GM12891 (cell line): ENCODE data around the gene ST8SIA5.

ENCODE experiments used
- DNase-seq: peaks from one replicate; pipeline ENCODE4 v3.0.0; 2011; ENCODE audit warnings: low spot score; ENCODE audit not compliant: insufficient read length
- FAIRE-seq: peaks from 2 replicates; lab custom pipeline; 2011; peaks lifted over from hg19 to GRCh38; lab: Jason Lieb, UNC
- PAX5 ChIP-seq: IDR thresholded peaks from 2 replicates; pipeline ENCODE4 v1.6.1; 2011; ENCODE audit warnings: low read length, moderate library complexity, mild to moderate bottlenecking; ENCODE audit not compliant: insufficient read depth, severe bottlenecking
- POLR2A ChIP-seq: IDR thresholded peaks from 2 replicates; pipeline ENCODE4 v1.6.1; 2011; ENCODE audit warnings: low read depth, low read length, control low read depth
- POLR2AphosphoS5 ChIP-seq: IDR thresholded peaks from 2 replicates; pipeline ENCODE4 v1.6.1; 2011; ENCODE audit warnings: low read depth, low read length, control low read depth
- POU2F2 ChIP-seq: IDR thresholded peaks from 2 replicates; pipeline ENCODE4 v1.6.1; 2011; ENCODE audit warnings: low read depth, mild to moderate bottlenecking, control low read depth, low read length, moderate library complexity
- SPI1 ChIP-seq: IDR thresholded peaks from 2 replicates; pipeline ENCODE4 v1.6.1; 2011; ENCODE audit warnings: low read depth, low read length, control low read depth
- TAF1 ChIP-seq: IDR thresholded peaks from 2 replicates; pipeline ENCODE4 v1.6.1; 2011; ENCODE audit warnings: low read depth, low read length, control low read depth

The ST8SIA5 gene

DNA sequence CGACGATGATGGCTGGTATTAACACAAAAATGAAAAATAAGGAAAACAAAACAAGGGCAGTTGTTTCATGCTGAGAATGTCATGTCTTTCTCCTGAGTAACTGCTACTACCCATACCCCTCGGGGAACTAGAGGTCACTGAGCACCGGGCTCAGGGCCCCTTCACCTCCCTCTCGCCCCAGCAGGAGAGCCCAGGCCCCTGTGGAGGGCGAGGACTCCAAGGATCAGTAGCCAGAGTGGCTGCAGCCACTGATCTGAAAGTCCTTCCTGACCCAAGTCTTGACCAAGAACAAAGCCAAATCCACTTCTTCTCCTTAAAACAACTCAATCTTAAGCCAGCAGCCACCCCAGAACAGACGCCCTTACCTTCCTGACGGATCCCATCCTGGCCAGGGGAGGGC lies 25.5 kb downstream of the ST8SIA5 start:
- FAIRE-seq, result no peak
- no peak for TF ChIP-seq PAX5
- TF ChIP-seq POU2F2, result no peak
- no peak for TF ChIP-seq POLR2AphosphoS5
- no peak for TF ChIP-seq POLR2A
- DNase-seq, result no peak

DNA sequence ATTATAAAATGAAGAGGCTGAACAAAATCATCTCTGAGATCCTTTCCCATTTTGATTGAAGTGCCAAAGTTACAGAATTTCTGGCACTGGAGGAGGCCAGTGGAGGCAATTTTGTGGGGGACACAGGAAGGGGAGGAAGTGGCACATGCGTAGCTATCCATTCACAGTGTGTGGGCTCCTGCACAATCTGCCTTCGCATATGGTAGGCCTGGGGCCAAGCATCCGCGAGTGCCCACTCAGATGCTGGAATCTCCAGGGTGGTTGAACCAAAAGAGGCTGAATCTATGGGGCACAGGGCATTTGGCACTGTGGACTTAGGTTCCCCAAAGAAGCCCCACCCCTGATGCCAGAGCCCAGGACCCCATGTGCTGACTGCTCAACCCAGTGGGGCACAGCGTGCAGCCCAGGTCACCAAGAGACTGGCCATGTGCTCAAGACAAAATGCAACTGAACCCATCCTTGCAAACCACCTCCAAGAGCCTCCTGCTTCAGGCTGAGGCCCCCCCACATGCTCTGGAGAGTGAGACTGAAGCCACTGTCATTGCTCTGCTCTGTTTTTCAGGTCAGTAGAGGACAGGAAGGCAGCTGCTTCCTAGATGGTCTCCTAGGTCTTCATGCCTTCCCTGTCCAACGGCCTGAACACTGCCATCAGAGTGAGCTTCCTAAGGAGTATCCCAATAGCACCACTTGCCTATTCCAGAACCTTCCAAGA lies 28.5 kb downstream of the ST8SIA5 start:
- no peak for TF ChIP-seq SPI1
- TF ChIP-seq POLR2AphosphoS5, result no peak
- TF ChIP-seq POU2F2, result no peak
- no peak for TF ChIP-seq PAX5
- TF ChIP-seq TAF1, result no peak
- no peak for TF ChIP-seq POLR2A
- DNase-seq, result no peak
- FAIRE-seq, result no peak

DNA sequence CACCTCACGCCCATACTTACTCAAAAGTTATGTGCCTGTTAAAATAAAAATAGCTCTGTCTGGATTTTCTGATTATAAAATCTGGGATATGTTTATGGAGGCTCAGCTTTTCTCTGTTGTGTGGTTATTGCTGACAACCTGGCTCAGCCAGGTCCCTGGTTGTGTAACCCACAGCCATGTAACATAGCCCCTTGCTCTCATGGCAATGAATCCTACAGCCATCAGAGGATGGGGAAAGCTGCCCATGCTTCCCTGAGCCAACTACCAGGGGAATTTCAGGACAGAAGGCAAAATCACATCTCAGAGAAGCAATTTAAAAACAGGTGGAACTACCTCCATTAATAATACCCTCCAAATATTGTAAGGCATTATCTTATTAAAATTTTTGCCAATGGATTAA lies 29.7 kb downstream of the ST8SIA5 start:
- DNase-seq (no peak), FAIRE-seq (no peak)
- no peak for TF ChIP-seq PAX5
- no peak for TF ChIP-seq POU2F2
- TF ChIP-seq TAF1, result no peak
- no peak for TF ChIP-seq SPI1

DNA sequence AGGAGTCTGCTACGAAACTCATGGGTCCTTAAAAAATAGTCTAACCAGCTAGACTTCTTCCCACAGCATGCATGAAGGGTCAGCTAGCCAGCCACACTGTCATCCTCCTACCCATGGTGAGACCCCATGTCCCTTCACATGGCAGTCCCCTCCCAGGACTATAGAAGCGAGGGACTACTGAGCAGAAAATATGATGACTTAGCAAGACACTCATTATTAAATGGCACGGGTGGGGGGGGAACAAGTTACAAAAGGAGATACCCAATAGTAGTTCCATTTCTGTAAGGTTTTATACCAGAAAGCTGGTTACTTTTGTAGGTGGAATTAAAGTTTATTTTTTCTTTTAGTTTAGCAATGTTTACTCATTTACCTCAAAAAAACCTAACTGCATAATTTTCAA lies 31.5 kb downstream of the ST8SIA5 start:
- FAIRE-seq (no peak), DNase-seq (no peak)
- no peak for TF ChIP-seq PAX5
- TF ChIP-seq SPI1, result no peak
- no peak for TF ChIP-seq POLR2AphosphoS5
- no peak for TF ChIP-seq POU2F2
- TF ChIP-seq TAF1, result no peak
- TF ChIP-seq POLR2A, result no peak

DNA sequence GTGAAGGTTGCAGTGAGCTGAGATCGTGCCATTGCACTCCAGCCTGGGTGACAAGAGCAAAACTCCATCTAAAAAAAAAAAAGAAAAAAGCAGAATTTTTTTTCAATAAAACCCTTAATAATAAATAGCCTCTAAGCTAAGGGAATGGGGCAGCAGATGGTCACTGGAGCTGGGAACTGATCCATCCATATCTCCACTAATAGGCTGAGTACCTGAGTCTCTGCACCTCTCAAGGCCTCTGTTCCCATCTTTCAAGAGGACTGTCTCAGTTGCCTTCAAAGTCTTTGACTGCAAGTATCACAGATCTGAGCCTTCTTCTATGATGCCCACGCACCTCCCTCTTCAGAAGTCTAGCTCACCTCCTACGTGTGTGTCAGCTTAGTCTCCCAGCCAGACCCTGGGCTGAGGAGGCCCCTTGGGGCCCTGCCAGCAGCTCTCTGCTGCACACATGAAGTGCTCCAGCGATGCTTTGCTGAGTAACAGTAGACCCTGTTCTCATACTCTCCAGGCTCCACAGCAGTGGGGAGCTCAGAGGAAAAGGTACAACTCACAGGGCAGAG lies 32.9 kb downstream of the ST8SIA5 start:
- FAIRE-seq, result no peak
- TF ChIP-seq POU2F2, result no peak
- TF ChIP-seq SPI1, result no peak
- TF ChIP-seq POLR2A, result no peak
- DNase-seq, result no peak

DNA sequence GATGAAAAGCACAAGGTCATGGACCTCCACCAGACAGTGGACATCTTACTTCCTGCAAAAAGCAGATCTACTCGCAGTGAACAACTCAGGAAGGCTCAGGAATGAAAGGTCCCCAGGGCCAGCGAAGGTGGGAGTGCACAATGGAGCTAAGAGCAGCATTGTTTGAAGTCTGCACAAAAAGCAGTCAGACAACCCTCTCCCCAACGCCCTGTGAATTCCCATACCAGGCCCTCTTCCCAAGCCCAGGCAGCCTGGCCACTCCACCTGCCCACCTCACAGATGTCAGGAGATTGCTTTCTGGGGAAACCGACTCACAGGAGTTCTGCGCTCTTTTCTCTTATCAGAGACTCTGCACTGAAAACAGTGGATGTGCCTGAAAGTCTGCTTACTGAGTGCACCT lies 34.8 kb downstream of the ST8SIA5 start:
- TF ChIP-seq SPI1 (no peak), POLR2AphosphoS5 (no peak), POLR2A (no peak), PAX5 (no peak), POU2F2 (no peak), TAF1 (no peak)
- DNase-seq (no peak), FAIRE-seq (no peak)

DNA sequence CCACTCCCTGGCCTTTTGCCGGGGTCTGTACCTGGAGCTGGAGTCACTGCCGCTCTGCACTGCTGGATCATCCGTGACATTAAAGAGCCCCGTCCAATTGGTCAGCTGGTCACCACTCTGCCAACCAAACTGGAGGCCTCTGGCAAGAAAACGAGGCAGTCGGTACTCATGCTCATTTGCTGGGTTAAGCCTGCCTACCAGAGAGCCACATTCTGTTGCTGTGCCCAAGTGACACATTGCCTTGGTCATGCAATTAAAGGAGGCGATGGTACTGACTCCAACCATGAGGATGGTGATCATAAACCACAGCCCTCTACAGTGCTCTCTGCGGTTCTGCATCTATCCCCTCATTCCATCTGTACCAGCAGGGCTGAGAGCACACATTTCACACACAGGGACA lies 35.5 kb downstream of the ST8SIA5 start:
- TF ChIP-seq SPI1, result no peak
- no peak for TF ChIP-seq POLR2A
- no peak for TF ChIP-seq POLR2AphosphoS5
- TF ChIP-seq POU2F2, result no peak
- no peak for TF ChIP-seq PAX5
- TF ChIP-seq TAF1, result no peak
- DNase-seq, result no peak
- no peak for FAIRE-seq

DNA sequence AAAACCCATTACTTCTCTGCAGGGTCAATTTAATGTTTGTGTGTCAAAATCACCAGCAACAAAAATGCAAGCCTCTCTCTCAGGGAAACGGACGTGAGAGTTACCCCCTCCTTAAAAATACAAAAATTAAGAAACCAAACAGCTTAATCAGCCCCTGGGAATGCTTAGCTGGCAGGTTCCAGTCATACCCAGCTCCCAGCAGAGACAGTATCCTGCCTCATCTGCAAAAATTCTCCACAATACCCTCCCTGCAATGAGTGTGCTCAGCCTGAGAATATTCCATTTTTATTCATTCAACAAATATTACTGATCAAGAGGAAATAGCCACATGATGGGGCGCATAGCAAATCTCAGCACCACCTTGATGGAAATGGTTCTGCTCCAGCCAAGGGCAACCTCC lies 36.3 kb downstream of the ST8SIA5 start:
- TF ChIP-seq TAF1 (no peak), PAX5 (no peak), POLR2A (no peak), POU2F2 (no peak), SPI1 (no peak), POLR2AphosphoS5 (no peak)

DNA sequence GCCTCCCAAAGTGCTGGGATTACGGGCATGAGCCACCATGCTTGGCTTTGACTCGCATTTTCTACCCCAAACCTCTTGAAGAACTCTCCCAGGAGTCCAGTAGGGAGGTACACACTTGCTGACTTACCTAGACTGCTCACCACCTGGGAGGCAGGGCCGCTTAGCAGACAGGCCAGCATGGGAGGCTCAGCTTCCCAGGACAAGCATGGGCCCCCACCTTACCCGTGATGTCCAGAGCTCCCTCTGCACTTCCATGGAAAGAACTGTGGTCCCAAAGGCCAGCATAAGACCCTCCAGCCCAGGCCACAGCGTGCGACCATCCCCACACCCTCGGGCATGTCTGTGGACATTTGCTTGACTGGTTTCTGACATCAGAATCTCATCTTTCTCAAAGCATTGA lies 36.8 kb downstream of the ST8SIA5 start:
- DNase-seq (no peak), FAIRE-seq (no peak)
- no peak for TF ChIP-seq POLR2AphosphoS5
- no peak for TF ChIP-seq POLR2A
- TF ChIP-seq PAX5, result no peak
- no peak for TF ChIP-seq POU2F2
- no peak for TF ChIP-seq SPI1
- TF ChIP-seq TAF1, result no peak

More for the DNA sequence above, 36.3 kb downstream of the ST8SIA5 start:
- no peak for DNase-seq
- FAIRE-seq, result no peak

DNA sequence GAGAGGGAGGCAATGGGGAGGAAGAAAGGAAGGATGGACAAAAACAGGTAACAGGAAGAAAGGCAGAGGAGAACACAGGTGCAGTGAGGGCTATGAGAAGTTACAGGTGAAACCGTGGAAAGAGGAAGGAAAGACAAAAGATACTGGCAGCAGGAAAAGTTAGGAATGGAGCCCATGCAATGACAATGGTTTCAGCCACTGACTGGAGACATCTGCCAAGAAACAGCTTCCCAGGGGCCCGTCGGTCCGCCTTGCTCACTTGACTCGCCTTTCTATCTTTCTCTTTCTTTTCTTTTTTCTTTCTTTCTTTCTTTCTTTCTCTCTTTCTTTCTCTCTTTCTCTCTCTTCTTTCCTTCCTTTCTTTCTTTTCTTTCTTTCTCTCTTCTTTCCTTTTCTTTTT lies 37.5 kb downstream of the ST8SIA5 start:
- TF ChIP-seq POLR2A (no peak), POLR2AphosphoS5 (no peak), PAX5 (no peak), TAF1 (no peak), POU2F2 (no peak), SPI1 (no peak)
- FAIRE-seq, result no peak
- DNase-seq, result no peak
